GM12872 (cell line): ENCODE results near the gene ODAM.

Experiments used
- TF ChIP-seq, protein P1 (sequence below): IDR thresholded peaks from 3 replicates; pipeline ENCODE4 v1.5.1; 2011; ENCODE audit warnings: low read depth, mild to moderate bottlenecking, low read length, moderate library complexity; ENCODE audit not compliant: insufficient read depth

ODAM gene

DNA sequence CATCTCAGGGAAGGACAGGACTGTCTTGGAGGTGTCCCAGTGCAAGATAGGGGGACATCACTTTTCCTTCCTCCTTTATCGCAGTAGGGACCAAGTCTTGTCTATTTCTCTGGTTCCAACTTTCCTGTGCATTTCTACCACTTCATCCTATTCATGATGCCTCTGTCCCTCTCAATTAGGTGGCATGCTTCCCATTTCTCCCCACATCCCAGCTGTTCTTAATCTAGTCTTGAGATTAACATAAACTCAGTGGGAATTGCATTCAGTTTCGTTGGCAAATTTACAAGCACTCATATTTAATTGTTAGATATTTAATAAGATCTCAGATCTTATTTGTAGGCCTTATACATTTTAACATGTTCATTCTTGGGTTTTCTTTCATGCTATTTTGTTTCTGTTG lies 15.7 kb upstream of the ODAM start:
- TF ChIP-seq, protein P1, sequence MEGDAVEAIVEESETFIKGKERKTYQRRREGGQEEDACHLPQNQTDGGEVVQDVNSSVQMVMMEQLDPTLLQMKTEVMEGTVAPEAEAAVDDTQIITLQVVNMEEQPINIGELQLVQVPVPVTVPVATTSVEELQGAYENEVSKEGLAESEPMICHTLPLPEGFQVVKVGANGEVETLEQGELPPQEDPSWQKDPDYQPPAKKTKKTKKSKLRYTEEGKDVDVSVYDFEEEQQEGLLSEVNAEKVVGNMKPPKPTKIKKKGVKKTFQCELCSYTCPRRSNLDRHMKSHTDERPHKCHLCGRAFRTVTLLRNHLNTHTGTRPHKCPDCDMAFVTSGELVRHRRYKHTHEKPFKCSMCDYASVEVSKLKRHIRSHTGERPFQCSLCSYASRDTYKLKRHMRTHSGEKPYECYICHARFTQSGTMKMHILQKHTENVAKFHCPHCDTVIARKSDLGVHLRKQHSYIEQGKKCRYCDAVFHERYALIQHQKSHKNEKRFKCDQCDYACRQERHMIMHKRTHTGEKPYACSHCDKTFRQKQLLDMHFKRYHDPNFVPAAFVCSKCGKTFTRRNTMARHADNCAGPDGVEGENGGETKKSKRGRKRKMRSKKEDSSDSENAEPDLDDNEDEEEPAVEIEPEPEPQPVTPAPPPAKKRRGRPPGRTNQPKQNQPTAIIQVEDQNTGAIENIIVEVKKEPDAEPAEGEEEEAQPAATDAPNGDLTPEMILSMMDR = no peak

DNA sequence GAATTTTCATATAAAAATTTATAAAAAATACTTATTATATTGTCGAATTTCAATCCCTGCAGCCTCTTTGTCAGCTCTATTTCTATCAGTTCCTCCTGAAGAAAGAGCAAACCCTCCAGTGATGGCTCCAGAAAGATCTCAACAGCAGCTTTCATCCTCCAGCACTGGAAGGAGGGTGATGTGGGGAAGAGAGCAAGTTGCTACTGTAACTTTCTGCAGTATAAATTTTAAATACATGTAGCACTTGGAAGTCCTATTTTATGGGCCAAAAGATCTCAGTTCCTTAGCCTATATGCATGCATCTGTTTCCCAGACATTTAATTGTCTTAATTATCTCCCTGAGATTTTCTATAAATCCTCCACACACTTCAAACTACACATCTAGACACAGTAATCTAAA lies 13.7 kb upstream of the ODAM start:
- TF ChIP-seq, protein P1 = no peak

DNA sequence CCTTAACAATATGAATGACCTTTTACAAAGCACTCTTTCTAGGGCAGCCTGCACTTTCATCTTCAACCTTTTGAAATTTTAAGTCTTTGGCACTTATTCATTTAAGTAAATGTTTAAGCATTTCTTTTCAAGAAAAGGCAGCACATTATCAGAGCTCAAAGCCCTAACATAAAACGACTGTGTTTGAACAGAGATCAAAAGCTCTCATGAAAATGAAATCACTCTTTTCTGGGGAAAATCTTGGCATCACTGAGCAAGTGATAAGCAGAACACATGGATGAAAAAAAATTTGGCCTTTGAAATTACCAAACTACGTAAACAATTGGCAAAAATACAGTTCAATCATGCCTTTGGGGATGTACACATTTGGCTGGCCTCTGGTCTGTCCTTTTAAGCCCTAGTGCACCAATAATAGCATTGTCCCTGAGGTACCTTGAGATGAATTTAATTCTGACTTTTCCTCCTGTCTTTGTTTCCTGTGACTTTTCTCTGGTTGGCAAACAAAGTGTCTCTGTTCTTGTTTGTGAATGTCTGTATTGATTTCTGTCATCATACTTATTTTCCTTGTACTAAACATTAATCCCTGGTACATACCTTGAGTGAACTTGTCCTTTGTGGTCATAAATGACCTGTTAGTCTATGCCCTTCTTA lies 12.9 kb upstream of the ODAM start:
- TF ChIP-seq, protein P1 = no peak

DNA sequence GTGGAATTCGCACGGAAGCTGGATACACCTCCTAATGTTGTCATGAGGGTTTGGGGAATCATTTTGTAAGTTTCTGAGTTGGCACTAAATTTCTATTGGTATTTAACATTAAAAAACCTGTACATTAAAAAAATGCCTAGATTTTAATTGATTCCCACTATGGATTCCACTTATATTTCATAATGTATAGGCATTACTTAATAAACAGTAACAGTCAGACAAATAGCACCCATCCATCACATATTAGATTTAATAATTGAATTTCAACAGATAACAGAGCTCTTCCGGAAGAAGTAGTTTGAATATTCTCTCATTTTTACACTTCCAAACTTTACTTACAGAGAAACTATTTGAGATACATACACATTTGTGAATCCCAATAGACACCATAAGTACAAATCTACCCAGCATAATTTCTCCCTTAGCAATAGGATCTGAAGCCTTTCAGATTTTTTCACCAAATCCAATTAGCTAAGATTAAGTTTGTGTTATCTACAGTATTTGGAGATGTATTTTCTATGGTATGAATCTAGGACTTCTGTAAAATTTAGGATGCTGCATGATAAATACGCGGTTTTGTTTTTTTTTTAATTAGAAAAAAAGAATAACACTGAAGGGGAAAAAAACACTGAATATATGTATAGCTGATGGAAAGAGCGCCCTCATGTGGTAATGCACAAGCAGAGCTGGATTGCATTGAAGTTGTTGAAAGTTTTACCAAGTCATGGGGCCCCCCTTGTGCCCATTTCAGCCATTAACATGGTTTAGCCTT lies 12.2 kb upstream of the ODAM start:
- TF ChIP-seq, protein P1 = peak; percentile 76

DNA sequence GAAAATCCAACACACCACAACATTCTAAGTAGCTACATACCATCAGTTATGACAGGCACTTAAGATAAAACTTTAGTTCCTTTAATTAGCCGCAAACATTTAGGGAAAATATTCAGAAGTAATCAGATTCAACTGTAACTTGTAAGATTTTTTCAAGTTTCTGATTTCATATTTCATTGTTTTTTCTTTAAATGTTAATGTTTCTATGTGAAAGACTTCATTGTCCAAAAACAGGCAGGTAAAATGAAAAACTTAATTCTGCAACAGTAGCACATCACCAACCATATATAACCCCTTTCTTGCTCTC lies 11.6 kb upstream of the ODAM start:
- TF ChIP-seq, protein P1 = no peak

DNA sequence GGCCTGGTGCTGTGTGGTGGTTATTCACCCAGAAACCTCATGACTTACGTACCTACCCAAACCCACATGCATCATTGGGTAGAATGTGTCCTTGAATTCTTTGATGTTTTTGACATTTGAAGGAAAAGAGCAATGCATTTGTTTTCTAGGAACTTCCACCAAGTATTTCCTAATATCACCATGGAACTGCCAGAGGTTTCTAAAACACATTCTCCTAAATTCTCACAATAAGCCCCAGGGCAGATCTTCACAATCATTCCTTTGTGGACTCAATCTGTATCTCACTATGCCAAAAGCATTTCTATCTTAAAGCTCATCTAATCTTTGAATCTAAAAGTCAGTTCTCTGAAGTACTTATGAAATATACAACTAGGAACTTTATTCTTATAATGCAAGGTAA lies 8.3 kb upstream of the ODAM start:
- TF ChIP-seq, protein P1 = no peak

DNA sequence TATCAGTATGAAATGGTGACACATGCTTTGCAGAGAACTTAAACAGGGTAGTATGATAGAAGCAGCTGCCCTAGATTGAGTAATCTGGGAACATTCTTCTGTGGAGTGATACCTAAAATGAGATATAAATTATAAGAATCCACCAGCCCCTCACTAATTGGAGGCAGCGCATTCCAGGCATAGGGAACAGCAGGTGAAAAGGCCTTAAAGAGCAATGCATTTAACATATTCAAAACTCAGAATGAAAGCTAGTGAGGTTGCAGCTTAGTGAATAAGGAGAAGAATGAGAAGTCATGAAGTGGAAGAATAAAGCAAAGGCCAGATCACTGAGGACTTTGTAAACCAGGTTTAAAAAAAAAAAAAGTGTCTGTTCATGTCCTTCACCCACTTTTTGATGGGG lies 4.9 kb upstream of the ODAM start:
- TF ChIP-seq, protein P1 = no peak
